ENCODE results near the gene DDB1. TPM values are rescaled to one million over a fixed set of nuclear protein-coding genes. Genes with fewer than 3 reads are reported as not detected.

The DDB1 gene
- total and polyA plus RNA-seq, 2 of the 4 experiments (the other 2 are of a cell fraction), result 221 to 412 TPM

DNA sequence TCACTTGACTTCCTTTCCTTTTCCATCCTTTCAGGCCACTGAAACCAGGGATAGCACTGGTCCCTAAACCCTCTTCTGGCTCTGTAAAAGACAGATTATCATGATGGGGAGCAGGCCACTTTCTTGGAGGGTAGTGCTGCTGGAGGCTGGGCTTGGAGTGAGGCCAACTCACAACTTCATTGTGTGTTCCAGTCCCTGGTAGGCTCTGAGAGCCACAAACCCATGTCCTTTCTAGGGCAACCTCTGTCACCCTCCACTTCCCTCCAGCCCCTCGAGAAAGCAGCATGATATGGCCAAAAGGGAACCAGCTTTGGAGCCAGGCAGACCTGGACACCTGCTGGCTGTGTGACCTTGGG lies 2.4 kb upstream of the DDB1 start:
- Histone ChIP-seq H3K27ac (ENCODE audit: insufficient read depth, low read length) (no peak overlapping the region), H2BK20ac (ENCODE audit: low read depth, low read length) (no peak overlapping the region), H4K91ac (ENCODE audit: insufficient read depth, low read depth, low read length) (no peak overlapping the region), H3K9me3 (ENCODE audit: control insufficient read depth, insufficient read depth, low read length) (no peaks in the 10 kb centered on the region), H3K18ac (ENCODE audit: low read depth, low read length) (no peak overlapping the region), H3K4me3 (ENCODE audit: insufficient read depth, low read depth, low read length) (no peak overlapping the region), H4K8ac (ENCODE audit: low read depth in 2 of 2, low read length in 2 of 2) (peak overlapping the region in 1 of 2 experiments; percentile 3; a peak in 2 of 4 replicates), H2BK120ac (ENCODE audit: low read depth, low read length) (no peak overlapping the region), H4K20me1 (ENCODE audit: insufficient read depth, low read length) (peaks cover 16% of the 10 kb centered on the region), H2AK5ac (ENCODE audit: low read depth, low read length) (peak overlapping the region; percentile 43), H2BK5ac (ENCODE audit: low read depth, low read length, poor library complexity, severe bottlenecking) (no peak overlapping the region), H3K36me3 (ENCODE audit: control insufficient read depth, insufficient read depth, low read length) (peaks cover 6% of the 10 kb centered on the region; the same call in 1 of the 2 replicates), H2AK9ac (replicated peaks; ENCODE audit: low read depth, low read length, poor library complexity) (peak overlapping the region; percentile 73), H3K14ac (replicated peaks; ENCODE audit: low read depth, low read length) (no peak overlapping the region), H4K5ac (ENCODE audit: low read depth, low read length) (0 out of 2 replicates have a peak overlapping the region, but pooled peaks have one; percentile 2), H2BK15ac (ENCODE audit: low read depth, low read length) (no peak overlapping the region), H3K9ac (ENCODE audit: low read depth, low read length) (no peak overlapping the region), H3K56ac (ENCODE audit: extremely low read depth, insufficient read depth, low read length) (no peak overlapping the region), H3K79me1 (ENCODE audit: low read depth in 1 of 2, low read length in 2 of 2) (peaks cover 7 to 28% of the 10 kb centered on the region in 2 experiments), H3K4ac (ENCODE audit: low read depth, low read length) (no peak overlapping the region), H3K27me3 (ENCODE audit: control insufficient read depth, insufficient read depth, low read length) (no peaks in the 10 kb centered on the region), H3K4me2 (ENCODE audit: low read depth, low read length) (no peak overlapping the region), H3K23ac (ENCODE audit: low read depth, low read length) (no peak overlapping the region), H2AFZ (replicated peaks; ENCODE audit: low read length, poor library complexity) (peak overlapping the region; percentile 65), H3K9me1 (ENCODE audit: insufficient read depth, low read length) (peaks cover 6% of the 10 kb centered on the region), H3K4me1 (ENCODE audit: control insufficient read depth, insufficient read depth, low read length) (peaks cover 14% of the 10 kb centered on the region)
- CTCF ChIA-PET, result interaction anchor here (1.0 to 4.8 kb wide), 4 partner anchors 26 to 66 kb away, joined by 7 to 72 read pairs (median 14); partner anchors contain the start of genes CYB561A3, TMEM138 and TMEM216
- POLR2A ChIA-PET (ENCODE audit: unreplicated experiment), result no interaction called here
- BruUV-seq (replicated peaks), result no TSS peak
- ATAC-seq (ENCODE audit: low read depth) (no peak), DNase-seq (no peak)
- WGBS, 2 experiments (ENCODE audit: extremely low coverage in 2 of 2, insufficient read length in 1 of 2), result no CpG with 5 or more reads among the region's 1 CpG
- dilution Hi-C loops (cut with HindIII; ENCODE audit: low sequenced_read_pairs, unreplicated experiment) (no loop called here), in situ Hi-C loops (cut with MboI; ENCODE audit: low sequenced_read_pairs) (loop anchor here (5.0 kb wide), 1 partner anchor 52 kb away; no protein-coding TSS in a partner anchor), intact Hi-C loops (cut with micrococcal nuclease) (loop anchor here (10.0 kb wide), 1 partner anchor 299 kb away; no protein-coding TSS in a partner anchor)
- TF ChIP-seq ELK1 (IDR thresholded peaks at IDR 0.05; ENCODE audit: borderline replicate concordance, low read depth, low read length), result no peak
- TF ChIP-seq CHD1 (IDR thresholded peaks at IDR 0.05; ENCODE audit: low read depth, low read length), result no peak
- no peak for TF ChIP-seq BHLHE40 (IDR thresholded peaks at IDR 0.05; ENCODE audit: low read depth, low read length)
- no peak for TF ChIP-seq MAFK (IDR thresholded peaks at IDR 0.05; ENCODE audit: low read depth, low read length)
- TF ChIP-seq NFE2L2 (IDR thresholded peaks at IDR 0.05; ENCODE audit: low read depth, low read length), result no peak
